HG03521 (cell line): ENCODE results near the gene HS6ST3.
"Not testable (repeated sequence)": the region's sequence is repeated elsewhere in the genome, so short reads cannot be mapped to it uniquely, and the experiment has no call there.

Experiments
- ATAC-seq: cut with Tn5 transposase; IDR thresholded peaks from one replicate; pipeline ENCODE4 v1.9.1; 2021; ENCODE audit warnings: mild to moderate bottlenecking, moderate library complexity; ENCODE audit not compliant: unreplicated experiment

Gene HS6ST3

GRCh38 chr13:96091164-96092117 lies 1.5 kb downstream of the HS6ST3 start:
- ATAC-seq, result no peak

- ATAC-seq, result no peak
These were observed 3.5 kb downstream of the HS6ST3 start for GRCh38 chr13:96093296-96094006.

GRCh38 chr13:96100457-96101220 lies 10.7 kb downstream of the HS6ST3 start:
- no peak for ATAC-seq

- ATAC-seq, result no peak
These were observed 14.6 kb downstream of the HS6ST3 start for GRCh38 chr13:96104516-96104915.

GRCh38 chr13:96108072-96108471 lies 18.2 kb downstream of the HS6ST3 start:
- ATAC-seq, result not testable (repeated sequence)

GRCh38 chr13:96109125-96109524 lies 19.2 kb downstream of the HS6ST3 start:
- no peak for ATAC-seq

GRCh38 chr13:96112936-96113335 lies 23.0 kb downstream of the HS6ST3 start:
- no peak for ATAC-seq

GRCh38 chr13:96115368-96115767 lies 25.5 kb downstream of the HS6ST3 start:
- not testable (repeated sequence) for ATAC-seq

GRCh38 chr13:96119921-96120320 lies 30.0 kb downstream of the HS6ST3 start:
- ATAC-seq, result no peak

- ATAC-seq, result no peak
These were observed 41.0 kb downstream of the HS6ST3 start for GRCh38 chr13:96130818-96131340.

GRCh38 chr13:96141032-96141431 lies 51.1 kb downstream of the HS6ST3 start:
- no peak for ATAC-seq

- no peak for ATAC-seq
These were observed 69.8 kb downstream of the HS6ST3 start for GRCh38 chr13:96159725-96160124.

GRCh38 chr13:96161141-96161540 lies 71.2 kb downstream of the HS6ST3 start:
- no peak for ATAC-seq

- ATAC-seq, result no peak
These were observed 75.9 kb downstream of the HS6ST3 start for GRCh38 chr13:96165840-96166239.

- ATAC-seq, result no peak
These were observed 82.2 kb downstream of the HS6ST3 start for GRCh38 chr13:96172066-96172465.

GRCh38 chr13:96178759-96179158 lies 88.9 kb downstream of the HS6ST3 start:
- no peak for ATAC-seq

GRCh38 chr13:96179309-96179708 lies 89.4 kb downstream of the HS6ST3 start:
- ATAC-seq, result no peak

GRCh38 chr13:96181911-96182310 lies 92.0 kb downstream of the HS6ST3 start:
- ATAC-seq, result no peak

- no peak for ATAC-seq
These were observed 95.9 kb downstream of the HS6ST3 start for GRCh38 chr13:96185818-96186217.

GRCh38 chr13:96191367-96191766 lies 101.5 kb downstream of the HS6ST3 start:
- no peak for ATAC-seq

GRCh38 chr13:96193728-96194310 lies 103.9 kb downstream of the HS6ST3 start:
- ATAC-seq, result no peak
